Panc1 (cell line): Measurements from ENCODE around the gene MCRIP2.

ENCODE experiments used
- CTCF ChIP-seq: fragments of 450-650 bp; IDR thresholded peaks from 2 replicates; pipeline ENCODE4 v1.5.1; 2017; ENCODE audit warnings: mild to moderate bottlenecking
- POLR2AphosphoS5 ChIP-seq: IDR thresholded peaks from 2 replicates; pipeline ENCODE4 v1.6.1; 2012; ENCODE audit warnings: mild to moderate bottlenecking, low read depth, low read length, moderate library complexity
- REST ChIP-seq, 2 experiments: IDR thresholded peaks; 2 replicates each; pipeline ENCODE4 v1.6.1; 2011 to 2012; ENCODE audit warnings: low read depth in 2 of 2, control low read depth in 1 of 2, low read length in 1 of 2, mild to moderate bottlenecking in 1 of 2, moderate library complexity in 1 of 2; ENCODE audit not compliant: insufficient read depth in 1 of 2
- SIN3A ChIP-seq: IDR thresholded peaks from 2 replicates; pipeline ENCODE4 v1.6.1; 2012; ENCODE audit warnings: low read depth, mild to moderate bottlenecking, low read length, moderate library complexity, borderline replicate concordance; ENCODE audit not compliant: insufficient read depth
- TCF7L2 ChIP-seq: IDR thresholded peaks from 2 replicates; pipeline ENCODE4 v1.6.1; 2011; ENCODE audit warnings: mild to moderate bottlenecking, low read depth, low read length, inconsistent platforms

- TF ChIP-seq REST (IDR thresholded peaks at IDR 0.05; ENCODE audit: insufficient read depth in 1 of 2, low read depth in 2 of 2, low read length in 1 of 2) (no peak), CTCF (no peak), TCF7L2 (no peak), POLR2AphosphoS5 (no peak), SIN3A (no peak)
Measured at GRCh38 chr16:676565-676902, 34.9 kb downstream of the MCRIP2 start.
